ENCODE results near the gene FKBP15. TPM values are rescaled to one million over a fixed set of nuclear protein-coding genes. Genes with fewer than 3 reads are reported as not detected.
A peak's percentile ranks its signal among the peaks of the same experiment; 100 is the strongest.

The FKBP15 gene
- total and polyA plus RNA-seq, 2 donors from 2014 or later: 11.0 to 34.8 TPM

DNA sequence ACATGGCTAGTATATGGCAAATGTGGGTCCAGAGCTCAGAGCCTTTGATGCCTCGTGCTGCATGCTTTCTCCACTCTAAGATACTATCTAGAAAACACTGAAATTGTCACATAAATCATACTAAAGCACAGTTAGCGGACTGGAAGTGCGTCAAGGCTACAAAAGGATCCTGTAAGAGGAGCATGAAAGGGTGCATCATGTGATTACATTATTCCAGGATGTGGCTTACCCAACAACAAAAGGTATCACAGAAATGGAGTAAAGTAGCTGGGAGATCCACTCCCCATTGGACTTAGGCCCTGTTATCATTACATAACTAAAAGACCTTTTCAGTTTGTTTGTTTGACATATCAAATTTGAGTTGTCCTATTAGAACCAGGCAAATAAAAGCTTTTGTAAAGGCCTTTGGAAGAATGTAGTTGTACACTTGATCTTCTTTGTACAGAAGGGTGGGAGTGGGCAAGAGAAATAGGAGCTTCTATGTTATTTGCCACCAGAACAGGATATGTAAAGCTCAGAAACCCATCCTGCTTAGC, 7.1 kb upstream of the FKBP15 start:
- H3K27ac ChIP-seq (ENCODE audit: low read depth in 2 of 2, low read length in 2 of 2): no peak overlapping the region
- peaks cover 0 to 4% (median 2%) of the 10 kb centered on the region in 3 donors for H3K4me1 ChIP-seq (ENCODE audit: control insufficient read depth in 2 of 3, insufficient read depth in 2 of 3, low read depth in 1 of 3, low read length in 3 of 3)
- TF ChIP-seq, protein P1, sequence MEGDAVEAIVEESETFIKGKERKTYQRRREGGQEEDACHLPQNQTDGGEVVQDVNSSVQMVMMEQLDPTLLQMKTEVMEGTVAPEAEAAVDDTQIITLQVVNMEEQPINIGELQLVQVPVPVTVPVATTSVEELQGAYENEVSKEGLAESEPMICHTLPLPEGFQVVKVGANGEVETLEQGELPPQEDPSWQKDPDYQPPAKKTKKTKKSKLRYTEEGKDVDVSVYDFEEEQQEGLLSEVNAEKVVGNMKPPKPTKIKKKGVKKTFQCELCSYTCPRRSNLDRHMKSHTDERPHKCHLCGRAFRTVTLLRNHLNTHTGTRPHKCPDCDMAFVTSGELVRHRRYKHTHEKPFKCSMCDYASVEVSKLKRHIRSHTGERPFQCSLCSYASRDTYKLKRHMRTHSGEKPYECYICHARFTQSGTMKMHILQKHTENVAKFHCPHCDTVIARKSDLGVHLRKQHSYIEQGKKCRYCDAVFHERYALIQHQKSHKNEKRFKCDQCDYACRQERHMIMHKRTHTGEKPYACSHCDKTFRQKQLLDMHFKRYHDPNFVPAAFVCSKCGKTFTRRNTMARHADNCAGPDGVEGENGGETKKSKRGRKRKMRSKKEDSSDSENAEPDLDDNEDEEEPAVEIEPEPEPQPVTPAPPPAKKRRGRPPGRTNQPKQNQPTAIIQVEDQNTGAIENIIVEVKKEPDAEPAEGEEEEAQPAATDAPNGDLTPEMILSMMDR (IDR thresholded peaks at IDR 0.05; ENCODE audit: borderline replicate concordance, extremely low read depth, insufficient read depth): no peak
- H3K9ac ChIP-seq (ENCODE audit: low read length in 3 of 3): no peak overlapping the region
- H3K9me3 ChIP-seq (ENCODE audit: control insufficient read depth in 2 of 3, insufficient read depth in 1 of 3, low read length in 3 of 3): no peaks in the 10 kb centered on the region
- H3K27me3 ChIP-seq (ENCODE audit: control insufficient read depth, insufficient read depth, low read length): no peaks in the 10 kb centered on the region
- no peak overlapping the region for H3K4me3 ChIP-seq (ENCODE audit: low read length in 3 of 3)
- intact Hi-C loops (cut with DNase I): no loop called here
- no peak for DNase-seq
- H3K36me3 ChIP-seq (ENCODE audit: control insufficient read depth in 2 of 3, insufficient read depth in 3 of 3, low read length in 3 of 3): no peaks in the 10 kb centered on the region
- FAIRE-seq: no peak

GRCh38 chr9:113227436-113227835, 6.4 kb upstream of the FKBP15 start:
- Histone ChIP-seq H3K4me1 (ENCODE audit: control insufficient read depth in 2 of 3, insufficient read depth in 2 of 3, low read depth in 1 of 3, low read length in 3 of 3) (peaks cover 3 to 7% (median 5%) of the 10 kb centered on the region in 3 donors), H3K27ac (ENCODE audit: low read depth in 2 of 2, low read length in 2 of 2) (no peak overlapping the region), H3K27me3 (ENCODE audit: control insufficient read depth, insufficient read depth, low read length) (no peaks in the 10 kb centered on the region), H3K9me3 (ENCODE audit: control insufficient read depth in 2 of 3, insufficient read depth in 1 of 3, low read length in 3 of 3) (no peaks in the 10 kb centered on the region), H3K36me3 (ENCODE audit: control insufficient read depth in 2 of 3, insufficient read depth in 3 of 3, low read length in 3 of 3) (no peaks in the 10 kb centered on the region), H3K4me3 (ENCODE audit: low read length in 3 of 3) (no peak overlapping the region), H3K9ac (ENCODE audit: low read length in 3 of 3) (no peak overlapping the region)
- TF ChIP-seq, protein P1 (IDR thresholded peaks at IDR 0.05; ENCODE audit: borderline replicate concordance, extremely low read depth, insufficient read depth): no peak
- DNase-seq (no peak), FAIRE-seq (no peak)
- intact Hi-C loops (cut with DNase I): no loop called here

DNA sequence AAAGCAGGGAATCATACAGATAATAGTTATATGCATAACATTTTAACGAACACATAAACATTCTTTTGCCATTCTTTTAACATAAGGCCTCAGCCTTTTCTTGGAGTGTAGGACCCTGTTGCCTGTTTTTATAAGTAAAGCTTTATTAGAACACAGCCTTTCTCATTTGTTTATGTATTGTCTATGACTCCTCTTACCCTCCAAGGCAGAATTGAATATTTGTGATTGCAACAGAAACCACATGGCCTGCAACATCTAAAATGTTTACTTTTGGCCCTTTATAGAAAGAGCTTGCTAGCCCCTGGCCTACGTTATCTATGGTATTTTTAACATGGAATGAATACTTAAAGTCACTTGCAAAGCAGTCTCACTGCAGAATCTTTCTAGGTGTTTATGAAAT, 2.9 kb upstream of the FKBP15 start:
- intact Hi-C loops (cut with DNase I): no loop called here
- no peak overlapping the region for H3K4me3 ChIP-seq (ENCODE audit: low read length in 3 of 3)
- H3K27ac ChIP-seq (ENCODE audit: low read depth in 2 of 2, low read length in 2 of 2): no peak overlapping the region
- DNase-seq: no peak
- no peaks in the 10 kb centered on the region for H3K27me3 ChIP-seq (ENCODE audit: control insufficient read depth, insufficient read depth, low read length)
- FAIRE-seq: no peak
- no peaks in the 10 kb centered on the region for H3K36me3 ChIP-seq (ENCODE audit: control insufficient read depth in 2 of 3, insufficient read depth in 3 of 3, low read length in 3 of 3)
- TF ChIP-seq, protein P1 (IDR thresholded peaks at IDR 0.05; ENCODE audit: borderline replicate concordance, extremely low read depth, insufficient read depth): no peak
- H3K9ac ChIP-seq (ENCODE audit: low read length in 3 of 3): no peak overlapping the region
- H3K4me1 ChIP-seq (ENCODE audit: control insufficient read depth in 2 of 3, insufficient read depth in 2 of 3, low read depth in 1 of 3, low read length in 3 of 3): peaks cover 4 to 19% (median 13%) of the 10 kb centered on the region in 3 donors
- H3K9me3 ChIP-seq (ENCODE audit: control insufficient read depth in 2 of 3, insufficient read depth in 1 of 3, low read length in 3 of 3): no peaks in the 10 kb centered on the region

DNA sequence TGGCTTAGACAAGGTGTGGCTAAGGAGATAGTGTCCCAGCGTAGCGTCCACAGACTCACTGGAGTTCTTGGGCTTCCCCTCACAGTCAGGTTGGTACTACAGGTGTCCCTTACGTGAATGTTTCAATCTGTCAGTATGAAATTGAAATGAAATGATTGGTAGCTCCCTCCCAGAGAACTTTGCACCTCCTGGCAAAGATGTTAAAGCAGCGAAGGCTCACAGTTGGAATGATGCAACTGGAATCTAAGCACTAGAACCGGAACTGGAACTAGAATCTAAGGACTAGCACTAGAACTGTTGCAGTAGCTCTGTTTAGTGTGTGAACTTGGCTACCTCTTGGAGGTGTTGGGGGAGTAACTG, 1.4 kb upstream of the FKBP15 start:
- peak in 2 of 5 donors; percentile 6 to 9 for DNase-seq
- peaks cover 4 to 21% (median 16%) of the 10 kb centered on the region in 3 donors for H3K4me1 ChIP-seq (ENCODE audit: control insufficient read depth in 2 of 3, insufficient read depth in 2 of 3, low read depth in 1 of 3, low read length in 3 of 3)

More for the DNA sequence above, 1.4 kb upstream of the FKBP15 start:
- Histone ChIP-seq H3K36me3 (ENCODE audit: control insufficient read depth in 2 of 3, insufficient read depth in 3 of 3, low read length in 3 of 3) (no peaks in the 10 kb centered on the region), H3K27ac (ENCODE audit: low read depth in 2 of 2, low read length in 2 of 2) (peak overlapping the region in 1 of 2 donors; percentile 78), H3K9me3 (ENCODE audit: control insufficient read depth in 2 of 3, insufficient read depth in 1 of 3, low read length in 3 of 3) (no peaks in the 10 kb centered on the region), H3K4me3 (ENCODE audit: low read length in 3 of 3) (peak overlapping the region; percentile 78 to 98 (median 93)), H3K9ac (ENCODE audit: low read length in 3 of 3) (peak overlapping the region in 2 of 3 donors; percentile 91 to 97), H3K27me3 (ENCODE audit: control insufficient read depth, insufficient read depth, low read length) (no peaks in the 10 kb centered on the region)
- TF ChIP-seq, protein P1 (IDR thresholded peaks at IDR 0.05; ENCODE audit: borderline replicate concordance, extremely low read depth, insufficient read depth): no peak
- no peak for FAIRE-seq
- intact Hi-C loops (cut with DNase I): no loop called here

Data from kidney (tissue), 14 donors.